Measurements from ENCODE around the gene VSTM2B. TPM values are rescaled to one million over a fixed set of nuclear protein-coding genes. Genes with fewer than 3 reads are reported as not detected.

Gene VSTM2B
- total RNA-seq, 1 experiment from 2014 or later = not detected

GRCh38 chr19:29527500-29528328, 1.9 kb downstream of the VSTM2B start:
- intact Hi-C loops (cut with micrococcal nuclease; ENCODE audit: unreplicated experiment) = no loop called here
- DNase-seq = no peak
- no peaks in the 10 kb centered on the region for H3K27me3 Mint-ChIP-seq (ENCODE audit: insufficient read depth, unreplicated experiment)
- H3K27me3 ChIP-seq (replicated peaks; ENCODE audit: control insufficient read depth, insufficient read depth, low read length) = no peaks in the 10 kb centered on the region
- no peaks in the 10 kb centered on the region for H3K36me3 ChIP-seq (ENCODE audit: control insufficient read depth, insufficient read depth, low read length)
- no peak overlapping the region for H3K27ac Mint-ChIP-seq (ENCODE audit: unreplicated experiment)
- CTCF ChIA-PET = no interaction called here
- peaks cover 6% of the 10 kb centered on the region for H3K36me3 Mint-ChIP-seq (ENCODE audit: insufficient read depth, unreplicated experiment)
- peaks cover 6% of the 10 kb centered on the region; the same call in 1 of the 2 replicates for H3K9me3 ChIP-seq
- no peaks in the 10 kb centered on the region for H3K9me3 Mint-ChIP-seq (ENCODE audit: unreplicated experiment)
- no peaks in the 10 kb centered on the region for H3K4me1 Mint-ChIP-seq (ENCODE audit: low read depth, unreplicated experiment)
- TF ChIP-seq, protein P1, sequence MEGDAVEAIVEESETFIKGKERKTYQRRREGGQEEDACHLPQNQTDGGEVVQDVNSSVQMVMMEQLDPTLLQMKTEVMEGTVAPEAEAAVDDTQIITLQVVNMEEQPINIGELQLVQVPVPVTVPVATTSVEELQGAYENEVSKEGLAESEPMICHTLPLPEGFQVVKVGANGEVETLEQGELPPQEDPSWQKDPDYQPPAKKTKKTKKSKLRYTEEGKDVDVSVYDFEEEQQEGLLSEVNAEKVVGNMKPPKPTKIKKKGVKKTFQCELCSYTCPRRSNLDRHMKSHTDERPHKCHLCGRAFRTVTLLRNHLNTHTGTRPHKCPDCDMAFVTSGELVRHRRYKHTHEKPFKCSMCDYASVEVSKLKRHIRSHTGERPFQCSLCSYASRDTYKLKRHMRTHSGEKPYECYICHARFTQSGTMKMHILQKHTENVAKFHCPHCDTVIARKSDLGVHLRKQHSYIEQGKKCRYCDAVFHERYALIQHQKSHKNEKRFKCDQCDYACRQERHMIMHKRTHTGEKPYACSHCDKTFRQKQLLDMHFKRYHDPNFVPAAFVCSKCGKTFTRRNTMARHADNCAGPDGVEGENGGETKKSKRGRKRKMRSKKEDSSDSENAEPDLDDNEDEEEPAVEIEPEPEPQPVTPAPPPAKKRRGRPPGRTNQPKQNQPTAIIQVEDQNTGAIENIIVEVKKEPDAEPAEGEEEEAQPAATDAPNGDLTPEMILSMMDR (IDR thresholded peaks at IDR 0.05; ENCODE audit: insufficient read depth in 1 of 2, low read depth in 1 of 2, low read length in 1 of 2, severe bottlenecking in 1 of 2, unreplicated experiment in 1 of 2) = no peak
- H3K4me3 Mint-ChIP-seq (ENCODE audit: unreplicated experiment) = no peak overlapping the region
- POLR2A ChIA-PET = no interaction called here
- no peak overlapping the region for H3K4me3 ChIP-seq (ENCODE audit: low read depth, low read length)
- no peaks in the 10 kb centered on the region for H3K4me1 ChIP-seq
- BruUV-seq (replicated peaks) = no TSS peak

DNA sequence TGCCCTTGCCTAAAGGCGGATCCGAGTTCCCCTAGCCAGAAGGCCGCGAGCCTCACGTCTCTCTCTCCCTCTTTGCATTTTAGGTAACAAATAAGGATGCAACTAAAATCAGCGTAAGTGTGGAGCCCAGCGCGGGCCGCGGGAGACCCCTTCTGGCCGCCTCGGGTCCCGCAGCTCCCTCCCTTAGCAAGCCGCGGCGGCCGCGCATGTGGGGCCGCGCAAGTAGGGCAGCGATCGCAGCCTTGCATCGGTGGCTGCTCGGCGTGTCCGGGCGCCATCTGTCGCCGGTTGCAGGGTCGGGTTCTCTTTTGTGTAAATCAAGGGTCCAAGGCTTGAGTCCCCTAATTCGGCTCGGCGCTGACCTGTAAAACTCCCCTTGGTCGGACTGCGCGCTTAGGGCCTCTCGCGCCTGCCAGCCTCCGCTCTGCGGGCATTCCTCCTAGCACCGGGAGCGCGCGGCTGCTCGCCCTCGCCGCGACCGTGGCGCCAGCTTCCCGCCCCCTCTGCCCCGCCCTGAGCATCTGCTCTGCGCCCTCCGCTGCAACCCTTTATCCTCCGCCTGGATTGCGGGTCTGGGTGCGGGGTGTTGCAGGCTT, 2.7 kb downstream of the VSTM2B start:
- Mint-ChIP-seq H3K9me3 (ENCODE audit: unreplicated experiment) (no peaks in the 10 kb centered on the region), H3K36me3 (ENCODE audit: insufficient read depth, unreplicated experiment) (peaks cover 6% of the 10 kb centered on the region), H3K27me3 (ENCODE audit: insufficient read depth, unreplicated experiment) (no peaks in the 10 kb centered on the region), H3K4me3 (ENCODE audit: unreplicated experiment) (no peak overlapping the region), H3K4me1 (ENCODE audit: low read depth, unreplicated experiment) (no peaks in the 10 kb centered on the region), H3K27ac (ENCODE audit: unreplicated experiment) (no peak overlapping the region)
- no TSS peak for BruUV-seq (replicated peaks)
- no peak for DNase-seq
- intact Hi-C loops (cut with micrococcal nuclease; ENCODE audit: unreplicated experiment) = no loop called here
- no peaks in the 10 kb centered on the region for H3K27me3 ChIP-seq (replicated peaks; ENCODE audit: control insufficient read depth, insufficient read depth, low read length)
- no peaks in the 10 kb centered on the region for H3K36me3 ChIP-seq (ENCODE audit: control insufficient read depth, insufficient read depth, low read length)
- no peaks in the 10 kb centered on the region for H3K4me1 ChIP-seq
- ChIA-PET POLR2A (no interaction called here), CTCF (no interaction called here)
- peaks cover 6% of the 10 kb centered on the region; the same call in 1 of the 2 replicates for H3K9me3 ChIP-seq
- TF ChIP-seq, protein P1 (IDR thresholded peaks at IDR 0.05; ENCODE audit: insufficient read depth in 1 of 2, low read depth in 1 of 2, low read length in 1 of 2, severe bottlenecking in 1 of 2, unreplicated experiment in 1 of 2) = no peak
- no peak overlapping the region for H3K4me3 ChIP-seq (ENCODE audit: low read depth, low read length)

GRCh38 chr19:29528946-29529645, 3.3 kb downstream of the VSTM2B start:
- Mint-ChIP-seq H3K4me1 (ENCODE audit: low read depth, unreplicated experiment) (no peaks in the 10 kb centered on the region), H3K27ac (ENCODE audit: unreplicated experiment) (no peak overlapping the region), H3K36me3 (ENCODE audit: insufficient read depth, unreplicated experiment) (peaks cover 6% of the 10 kb centered on the region), H3K4me3 (ENCODE audit: unreplicated experiment) (no peak overlapping the region), H3K27me3 (ENCODE audit: insufficient read depth, unreplicated experiment) (no peaks in the 10 kb centered on the region), H3K9me3 (ENCODE audit: unreplicated experiment) (no peaks in the 10 kb centered on the region)
- Histone ChIP-seq H3K27me3 (replicated peaks; ENCODE audit: control insufficient read depth, insufficient read depth, low read length) (no peaks in the 10 kb centered on the region), H3K4me3 (ENCODE audit: low read depth, low read length) (no peak overlapping the region), H3K9me3 (peaks cover 6% of the 10 kb centered on the region; the same call in 1 of the 2 replicates), H3K4me1 (no peaks in the 10 kb centered on the region), H3K36me3 (ENCODE audit: control insufficient read depth, insufficient read depth, low read length) (no peaks in the 10 kb centered on the region)
- no peak for DNase-seq
- TF ChIP-seq, protein P1 (IDR thresholded peaks at IDR 0.05; ENCODE audit: insufficient read depth in 1 of 2, low read depth in 1 of 2, low read length in 1 of 2, severe bottlenecking in 1 of 2, unreplicated experiment in 1 of 2) = no peak
- CTCF ChIA-PET = no interaction called here
- BruUV-seq (replicated peaks) = no TSS peak
- POLR2A ChIA-PET = no interaction called here
- intact Hi-C loops (cut with micrococcal nuclease; ENCODE audit: unreplicated experiment) = no loop called here

All from Caco-2 (cell line).